ENCODE results near the gene ELK3.
A peak's percentile ranks its signal among the peaks of the same experiment; 100 is the strongest.

Gene ELK3

GRCh38 chr12:96192926-96193573 lies 1.1 kb upstream of the ELK3 start:
- in situ Hi-C loops (cut with MboI; ENCODE audit: low pct_unique_long_range_greater_than_20kb, low sequenced_read_pairs, unreplicated experiment): no loop called here
- TF ChIP-seq CTCF (IDR thresholded peaks at IDR 0.05; ENCODE audit: extremely low read depth, insufficient read depth, missing control alignments): no peak

DNA sequence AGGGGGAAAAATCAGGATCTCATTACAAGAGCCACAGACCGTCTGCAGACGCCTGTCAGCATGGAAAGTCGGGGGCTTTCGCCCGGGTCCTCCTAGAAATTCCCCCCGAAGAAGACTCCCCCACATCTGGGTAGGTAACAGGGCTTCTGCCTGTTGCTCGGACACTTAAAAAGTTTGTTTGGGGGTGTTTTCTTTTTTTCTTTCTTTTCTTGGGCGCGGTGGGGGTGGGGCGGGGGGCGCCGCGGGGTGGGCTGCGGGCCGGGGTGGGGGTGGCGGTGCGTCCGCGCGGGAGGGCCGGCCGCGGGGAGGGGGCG lies 358 bp downstream of the ELK3 start:
- peak; percentile 68 for DNase-seq (ENCODE audit: low spot score)
- no peak for TF ChIP-seq CTCF (IDR thresholded peaks at IDR 0.05; ENCODE audit: extremely low read depth, insufficient read depth, missing control alignments)
- in situ Hi-C loops (cut with MboI; ENCODE audit: low pct_unique_long_range_greater_than_20kb, low sequenced_read_pairs, unreplicated experiment): no loop called here

More at GRCh38 chr12:96192926-96193573, 1.1 kb upstream of the ELK3 start:
- DNase-seq (ENCODE audit: low spot score): no peak

DNA sequence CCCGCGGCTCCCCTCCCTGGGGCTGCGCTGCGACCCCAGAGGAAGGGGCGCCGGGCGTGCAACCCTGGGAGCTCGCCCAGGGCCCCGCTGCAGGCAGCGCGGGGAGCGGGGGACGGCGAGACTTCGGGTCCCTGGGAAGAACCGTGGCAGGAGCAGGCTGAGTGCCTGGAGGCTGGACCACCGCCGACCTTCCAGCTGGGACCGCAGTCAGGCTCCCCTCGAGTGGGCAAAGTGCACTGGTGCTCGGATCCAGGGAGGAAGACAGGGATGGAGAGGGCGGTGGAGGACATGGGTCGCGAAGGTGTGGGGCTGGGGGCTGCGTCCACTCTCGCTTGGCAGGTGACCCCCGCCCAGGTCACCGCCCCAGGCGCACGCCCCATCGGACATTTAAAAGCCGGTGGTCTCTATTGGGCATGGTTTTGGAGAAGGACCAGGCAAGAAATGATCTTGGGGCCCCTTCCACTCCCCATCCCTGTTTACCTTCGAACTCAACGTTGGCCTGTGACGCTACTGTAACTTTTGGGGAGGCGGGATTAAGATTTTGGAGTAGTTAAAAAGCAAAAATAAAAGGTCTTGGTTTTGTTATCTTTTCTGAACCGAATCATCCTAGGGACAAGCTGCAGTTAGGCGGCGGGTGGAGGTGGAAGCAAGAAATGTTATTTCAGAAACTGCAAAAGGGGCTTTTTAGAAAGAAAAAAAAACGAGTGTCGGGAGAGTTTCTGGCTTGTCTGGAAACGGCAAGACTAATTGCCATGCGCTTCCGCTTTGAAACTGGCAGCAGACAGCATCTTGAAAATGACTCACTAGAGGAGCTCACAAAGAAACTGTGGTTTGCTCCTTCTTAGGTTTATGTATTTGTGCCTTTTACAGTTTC lies 1.0 kb downstream of the ELK3 start:
- no peak for TF ChIP-seq CTCF (IDR thresholded peaks at IDR 0.05; ENCODE audit: extremely low read depth, insufficient read depth, missing control alignments)
- in situ Hi-C loops (cut with MboI; ENCODE audit: low pct_unique_long_range_greater_than_20kb, low sequenced_read_pairs, unreplicated experiment): no loop called here
- DNase-seq (ENCODE audit: low spot score): peak; percentile 87

- no peak for TF ChIP-seq CTCF (IDR thresholded peaks at IDR 0.05; ENCODE audit: extremely low read depth, insufficient read depth, missing control alignments)
- in situ Hi-C loops (cut with MboI; ENCODE audit: low pct_unique_long_range_greater_than_20kb, low sequenced_read_pairs, unreplicated experiment): no loop called here
- DNase-seq (ENCODE audit: low spot score): no peak
These were observed 1.8 kb downstream of the ELK3 start for GRCh38 chr12:96195845-96196451.

- no peak for DNase-seq (ENCODE audit: low spot score)
- in situ Hi-C loops (cut with MboI; ENCODE audit: low pct_unique_long_range_greater_than_20kb, low sequenced_read_pairs, unreplicated experiment): no loop called here
- no peak for TF ChIP-seq CTCF (IDR thresholded peaks at IDR 0.05; ENCODE audit: extremely low read depth, insufficient read depth, missing control alignments)
These were observed 2.6 kb downstream of the ELK3 start for GRCh38 chr12:96196781-96197180.

DNA sequence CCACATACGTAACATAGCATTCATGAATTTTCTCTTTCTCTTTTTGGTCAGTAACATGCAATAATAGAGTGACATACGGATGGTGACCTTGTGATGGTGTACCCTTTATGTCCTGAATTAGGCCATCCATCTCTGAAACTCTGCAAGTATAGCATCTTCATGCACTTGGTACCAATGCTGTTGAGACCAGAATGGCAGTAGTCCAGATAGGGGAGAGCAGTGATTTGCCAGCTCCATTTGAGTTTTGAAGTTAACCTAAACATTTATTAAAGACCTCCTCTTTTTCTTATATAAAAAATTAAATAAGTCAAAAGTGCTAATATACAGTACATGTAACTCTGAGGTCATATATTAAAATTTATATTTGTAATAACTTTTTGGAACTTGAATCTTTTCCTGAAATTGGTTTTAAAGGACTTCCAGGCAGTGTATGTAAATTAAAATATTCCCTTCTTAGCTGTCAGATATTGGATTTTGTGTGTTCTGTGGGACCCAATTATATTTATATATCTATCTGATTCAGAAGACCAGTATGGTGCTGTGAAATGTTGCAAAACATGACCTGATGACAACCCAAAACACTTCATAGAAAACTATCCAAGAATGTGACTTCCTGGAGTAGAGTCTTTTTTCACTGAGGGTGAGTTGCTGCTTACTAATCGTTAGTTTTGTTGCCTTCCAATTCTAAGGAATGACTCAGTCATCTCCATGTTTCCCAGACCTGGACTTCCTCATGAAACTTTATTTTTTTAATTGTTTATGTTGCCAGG lies 3.5 kb downstream of the ELK3 start:
- DNase-seq (ENCODE audit: low spot score): no peak
- TF ChIP-seq CTCF (IDR thresholded peaks at IDR 0.05; ENCODE audit: extremely low read depth, insufficient read depth, missing control alignments): no peak
- in situ Hi-C loops (cut with MboI; ENCODE audit: low pct_unique_long_range_greater_than_20kb, low sequenced_read_pairs, unreplicated experiment): no loop called here

All from GM13977 (cell line).